Activated naive CD8-positive, alpha-beta T cell treated with anti-CD3 and anti-CD28 coated beads for 36 hours (primary cell): Measurements from ENCODE around the gene PITHD1. TPM values are rescaled to one million over a fixed set of nuclear protein-coding genes. Genes with fewer than 3 reads are reported as not detected.
"Not testable (repeated sequence)": the region's sequence is repeated elsewhere in the genome, so short reads cannot be mapped to it uniquely, and the experiment has no call there.

Experiments
- DNase-seq: peaks from one replicate; pipeline ENCODE4 v3.0.0; 2021
- H3K27ac Mint-ChIP-seq: one replicate; pipeline ENCODE4 v1.8.0; 2022; ENCODE audit warnings: mild to moderate bottlenecking, moderate library complexity, mixed read lengths
- H3K27me3 Mint-ChIP-seq: one replicate; pipeline ENCODE4 v1.8.0; 2022; ENCODE audit warnings: mild to moderate bottlenecking, mixed read lengths
- H3K36me3 Mint-ChIP-seq: one replicate; pipeline ENCODE4 v1.8.0; 2021; ENCODE audit warnings: mild to moderate bottlenecking, mixed read lengths
- H3K4me1 Mint-ChIP-seq: one replicate; pipeline ENCODE4 v1.8.0; 2021; ENCODE audit warnings: mixed read lengths
- H3K4me3 Mint-ChIP-seq: one replicate; pipeline ENCODE4 v1.8.0; 2022; ENCODE audit warnings: mild to moderate bottlenecking, moderate library complexity, mixed read lengths
- H3K9me3 Mint-ChIP-seq: one replicate; pipeline ENCODE4 v1.8.0; 2022; ENCODE audit warnings: mixed read lengths
- total RNA-seq, 2 experiments: library from RNA; stranded (reverse); gene quantifications; one replicate each; pipeline ENCODE4 v1.2.3, GENCODE V29; 2021

The PITHD1 gene
- total RNA-seq, 2 experiments from 2014 or later = 89.1 to 92.3 TPM

GRCh38 chr1:23791516-23792047, 13.4 kb downstream of the PITHD1 start:
- Mint-ChIP-seq H3K36me3 (peaks cover 14% of the 10 kb centered on the region), H3K27ac (peak overlapping the region; percentile 94), H3K27me3 (no peaks in the 10 kb centered on the region), H3K4me3 (peak overlapping the region; percentile 94), H3K9me3 (no peaks in the 10 kb centered on the region), H3K4me1 (peaks cover 20% of the 10 kb centered on the region)
- peak; percentile 40 for DNase-seq

GRCh38 chr1:23792151-23792945, 14.1 kb downstream of the PITHD1 start:
- H3K27ac Mint-ChIP-seq = peak overlapping the region; percentile 94
- H3K4me3 Mint-ChIP-seq = peak overlapping the region; percentile 94
- H3K36me3 Mint-ChIP-seq = peaks cover 10% of the 10 kb centered on the region
- peaks cover 20% of the 10 kb centered on the region for H3K4me1 Mint-ChIP-seq
- H3K27me3 Mint-ChIP-seq = no peaks in the 10 kb centered on the region
- H3K9me3 Mint-ChIP-seq = no peaks in the 10 kb centered on the region
- no peak for DNase-seq

GRCh38 chr1:23793018-23793781, 15.0 kb downstream of the PITHD1 start:
- Mint-ChIP-seq H3K27me3 (no peaks in the 10 kb centered on the region), H3K4me3 (peak overlapping the region; percentile 34), H3K4me1 (peaks cover 20% of the 10 kb centered on the region), H3K9me3 (no peaks in the 10 kb centered on the region), H3K27ac (peak overlapping the region; percentile 42), H3K36me3 (peaks cover 6% of the 10 kb centered on the region)
- DNase-seq = peak; percentile 65

GRCh38 chr1:23793861-23794731, 15.9 kb downstream of the PITHD1 start:
- Mint-ChIP-seq H3K4me1 (peaks cover 24% of the 10 kb centered on the region), H3K9me3 (no peaks in the 10 kb centered on the region), H3K4me3 (no peak overlapping the region), H3K27ac (no peak overlapping the region), H3K27me3 (no peaks in the 10 kb centered on the region), H3K36me3 (peaks cover 6% of the 10 kb centered on the region)
- DNase-seq = no peak

GRCh38 chr1:23794732-23795182, 16.5 kb downstream of the PITHD1 start:
- peaks cover 27% of the 10 kb centered on the region for H3K4me1 Mint-ChIP-seq
- not testable (repeated sequence) for H3K27me3 Mint-ChIP-seq, H3K4me3 Mint-ChIP-seq, H3K27ac Mint-ChIP-seq, DNase-seq, H3K9me3 Mint-ChIP-seq, H3K36me3 Mint-ChIP-seq

- H3K4me1 Mint-ChIP-seq = peaks cover 18% of the 10 kb centered on the region
- DNase-seq = no peak
- H3K9me3 Mint-ChIP-seq = no peaks in the 10 kb centered on the region
- H3K27ac Mint-ChIP-seq = peak overlapping the region; percentile 61
- H3K36me3 Mint-ChIP-seq = peaks cover 6% of the 10 kb centered on the region
- no peaks in the 10 kb centered on the region for H3K27me3 Mint-ChIP-seq
- no peak overlapping the region for H3K4me3 Mint-ChIP-seq
Observed at GRCh38 chr1:23795676-23796465, 17.7 kb downstream of the PITHD1 start.

- DNase-seq = no peak
- H3K4me3 Mint-ChIP-seq = no peak overlapping the region
- H3K36me3 Mint-ChIP-seq = peaks cover 6% of the 10 kb centered on the region
- no peaks in the 10 kb centered on the region for H3K27me3 Mint-ChIP-seq
- no peaks in the 10 kb centered on the region for H3K9me3 Mint-ChIP-seq
- H3K27ac Mint-ChIP-seq = no peak overlapping the region
- peaks cover 19% of the 10 kb centered on the region for H3K4me1 Mint-ChIP-seq
Observed at GRCh38 chr1:23796466-23797271, 18.5 kb downstream of the PITHD1 start.

GRCh38 chr1:23797478-23798448, 19.5 kb downstream of the PITHD1 start:
- no peak for DNase-seq
- Mint-ChIP-seq H3K27ac (no peak overlapping the region), H3K4me1 (peaks cover 20% of the 10 kb centered on the region), H3K9me3 (no peaks in the 10 kb centered on the region), H3K36me3 (peaks cover 6% of the 10 kb centered on the region), H3K27me3 (no peaks in the 10 kb centered on the region), H3K4me3 (no peak overlapping the region)

GRCh38 chr1:23798662-23799142, 20.5 kb downstream of the PITHD1 start:
- peaks cover 6% of the 10 kb centered on the region for H3K36me3 Mint-ChIP-seq
- peak overlapping the region; percentile 83 for H3K27ac Mint-ChIP-seq
- H3K4me1 Mint-ChIP-seq = peaks cover 16% of the 10 kb centered on the region
- peak overlapping the region; percentile 98 for H3K4me3 Mint-ChIP-seq
- no peaks in the 10 kb centered on the region for H3K9me3 Mint-ChIP-seq
- no peak for DNase-seq
- H3K27me3 Mint-ChIP-seq = no peaks in the 10 kb centered on the region

- H3K9me3 Mint-ChIP-seq = no peaks in the 10 kb centered on the region
- H3K27me3 Mint-ChIP-seq = no peaks in the 10 kb centered on the region
- H3K27ac Mint-ChIP-seq = peak overlapping the region; percentile 83
- peak overlapping the region; percentile 98 for H3K4me3 Mint-ChIP-seq
- no peak for DNase-seq
- H3K36me3 Mint-ChIP-seq = peaks cover 6% of the 10 kb centered on the region
- H3K4me1 Mint-ChIP-seq = peaks cover 16% of the 10 kb centered on the region
Observed at GRCh38 chr1:23799255-23799569, 21.0 kb downstream of the PITHD1 start.

GRCh38 chr1:23799570-23800399, 21.6 kb downstream of the PITHD1 start:
- Mint-ChIP-seq H3K4me3 (peak overlapping the region; percentile 98), H3K27ac (peak overlapping the region; percentile 83), H3K36me3 (peaks cover 6% of the 10 kb centered on the region), H3K27me3 (no peaks in the 10 kb centered on the region), H3K9me3 (no peaks in the 10 kb centered on the region), H3K4me1 (peaks cover 16% of the 10 kb centered on the region)
- peak; percentile 47 for DNase-seq
